HCT116 (cell line): ENCODE measurements around the gene GLCE.

Experiments used
- CBX3 ChIP-seq: IDR thresholded peaks from 2 replicates; pipeline ENCODE4 v1.6.1; 2012; ENCODE audit warnings: low read depth
- CEBPB ChIP-seq: IDR thresholded peaks from 2 replicates; pipeline ENCODE4 v1.6.1; 2012; ENCODE audit warnings: low read depth
- EGR1 ChIP-seq: IDR thresholded peaks from 2 replicates; pipeline ENCODE4 v1.6.1; 2012; ENCODE audit warnings: low read depth
- EZH2 ChIP-seq: fragments of 200-600 bp; sonication (generic); IDR thresholded peaks from 2 replicates; pipeline ENCODE4 v1.6.1; 2017; ENCODE audit warnings: antibody characterized with exemption, mixed run types
- EZH2phosphoT487 ChIP-seq: fragments of 200-600 bp; IDR thresholded peaks from 2 replicates; pipeline ENCODE4 v1.6.1; 2018; ENCODE audit warnings: antibody characterized with exemption, borderline replicate concordance
- JUND ChIP-seq: IDR thresholded peaks from 2 replicates; pipeline ENCODE4 v1.6.1; 2012
- POLR2A ChIP-seq: IDR thresholded peaks from 2 replicates; pipeline ENCODE4 v1.7.0; 2011; ENCODE audit warnings: borderline replicate concordance; ENCODE audit not compliant: insufficient read depth, insufficient read length; ENCODE audit errors: extremely low read depth
- SP1 ChIP-seq: IDR thresholded peaks from 2 replicates; pipeline ENCODE4 v1.6.1; 2012; ENCODE audit warnings: low read depth
- TF ChIP-seq, protein P1 (sequence below), 3 experiments: fragments of 200-600 bp in 1 of 3; sonication (generic) in 1 of 3; IDR thresholded peaks in 2 of 3; conservative IDR thresholded peaks in 1 of 3; 2 replicates each; pipeline ENCODE4 v1.5.1; 2012 to 2017; ENCODE audit warnings: low read depth in 2 of 3, low read length in 2 of 3, antibody characterized with exemption in 1 of 3, borderline replicate concordance in 1 of 3, control low read depth in 1 of 3, mild to moderate bottlenecking in 1 of 3, mixed read lengths in 1 of 3, mixed run types in 1 of 3, moderate library complexity in 1 of 3; ENCODE audit not compliant: insufficient read depth in 1 of 3
- TF ChIP-seq, protein P2 (sequence below): IDR thresholded peaks from 2 replicates; pipeline ENCODE4 v1.6.1; 2012
- TF ChIP-seq, protein P3 (sequence below): IDR thresholded peaks from 2 replicates; pipeline ENCODE4 v1.6.1; 2011; ENCODE audit warnings: mild to moderate bottlenecking, low read length, moderate library complexity; ENCODE audit not compliant: insufficient replicate concordance; ENCODE audit errors: extremely low read depth
- TF ChIP-seq, protein P4 (sequence below): IDR thresholded peaks from 2 replicates; pipeline ENCODE4 v1.6.1; 2012; ENCODE audit warnings: low read depth

GRCh38 chr15:69209661-69210060 lies 49.2 kb downstream of the GLCE start:
- TF ChIP-seq, protein P1, sequence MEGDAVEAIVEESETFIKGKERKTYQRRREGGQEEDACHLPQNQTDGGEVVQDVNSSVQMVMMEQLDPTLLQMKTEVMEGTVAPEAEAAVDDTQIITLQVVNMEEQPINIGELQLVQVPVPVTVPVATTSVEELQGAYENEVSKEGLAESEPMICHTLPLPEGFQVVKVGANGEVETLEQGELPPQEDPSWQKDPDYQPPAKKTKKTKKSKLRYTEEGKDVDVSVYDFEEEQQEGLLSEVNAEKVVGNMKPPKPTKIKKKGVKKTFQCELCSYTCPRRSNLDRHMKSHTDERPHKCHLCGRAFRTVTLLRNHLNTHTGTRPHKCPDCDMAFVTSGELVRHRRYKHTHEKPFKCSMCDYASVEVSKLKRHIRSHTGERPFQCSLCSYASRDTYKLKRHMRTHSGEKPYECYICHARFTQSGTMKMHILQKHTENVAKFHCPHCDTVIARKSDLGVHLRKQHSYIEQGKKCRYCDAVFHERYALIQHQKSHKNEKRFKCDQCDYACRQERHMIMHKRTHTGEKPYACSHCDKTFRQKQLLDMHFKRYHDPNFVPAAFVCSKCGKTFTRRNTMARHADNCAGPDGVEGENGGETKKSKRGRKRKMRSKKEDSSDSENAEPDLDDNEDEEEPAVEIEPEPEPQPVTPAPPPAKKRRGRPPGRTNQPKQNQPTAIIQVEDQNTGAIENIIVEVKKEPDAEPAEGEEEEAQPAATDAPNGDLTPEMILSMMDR (IDR thresholded peaks at IDR 0.05 in 2 of 3, conservative IDR thresholded peaks at IDR 0.05 in 1 of 3; ENCODE audit: borderline replicate concordance in 1 of 3, insufficient read depth in 1 of 3, low read depth in 2 of 3, low read length in 2 of 3) = no peak
- no peak for TF ChIP-seq EGR1
- TF ChIP-seq, protein P2, sequence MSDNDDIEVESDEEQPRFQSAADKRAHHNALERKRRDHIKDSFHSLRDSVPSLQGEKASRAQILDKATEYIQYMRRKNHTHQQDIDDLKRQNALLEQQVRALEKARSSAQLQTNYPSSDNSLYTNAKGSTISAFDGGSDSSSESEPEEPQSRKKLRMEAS = no peak
- TF ChIP-seq SP1 = no peak
- TF ChIP-seq CEBPB = no peak
- TF ChIP-seq, protein P3, sequence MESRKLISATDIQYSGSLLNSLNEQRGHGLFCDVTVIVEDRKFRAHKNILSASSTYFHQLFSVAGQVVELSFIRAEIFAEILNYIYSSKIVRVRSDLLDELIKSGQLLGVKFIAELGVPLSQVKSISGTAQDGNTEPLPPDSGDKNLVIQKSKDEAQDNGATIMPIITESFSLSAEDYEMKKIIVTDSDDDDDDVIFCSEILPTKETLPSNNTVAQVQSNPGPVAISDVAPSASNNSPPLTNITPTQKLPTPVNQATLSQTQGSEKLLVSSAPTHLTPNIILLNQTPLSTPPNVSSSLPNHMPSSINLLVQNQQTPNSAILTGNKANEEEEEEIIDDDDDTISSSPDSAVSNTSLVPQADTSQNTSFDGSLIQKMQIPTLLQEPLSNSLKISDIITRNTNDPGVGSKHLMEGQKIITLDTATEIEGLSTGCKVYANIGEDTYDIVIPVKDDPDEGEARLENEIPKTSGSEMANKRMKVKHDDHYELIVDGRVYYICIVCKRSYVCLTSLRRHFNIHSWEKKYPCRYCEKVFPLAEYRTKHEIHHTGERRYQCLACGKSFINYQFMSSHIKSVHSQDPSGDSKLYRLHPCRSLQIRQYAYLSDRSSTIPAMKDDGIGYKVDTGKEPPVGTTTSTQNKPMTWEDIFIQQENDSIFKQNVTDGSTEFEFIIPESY = no peak
- no peak for TF ChIP-seq EZH2phosphoT487
- TF ChIP-seq JUND = no peak
- no peak for TF ChIP-seq EZH2
- TF ChIP-seq POLR2A = no peak
- TF ChIP-seq, protein P4, sequence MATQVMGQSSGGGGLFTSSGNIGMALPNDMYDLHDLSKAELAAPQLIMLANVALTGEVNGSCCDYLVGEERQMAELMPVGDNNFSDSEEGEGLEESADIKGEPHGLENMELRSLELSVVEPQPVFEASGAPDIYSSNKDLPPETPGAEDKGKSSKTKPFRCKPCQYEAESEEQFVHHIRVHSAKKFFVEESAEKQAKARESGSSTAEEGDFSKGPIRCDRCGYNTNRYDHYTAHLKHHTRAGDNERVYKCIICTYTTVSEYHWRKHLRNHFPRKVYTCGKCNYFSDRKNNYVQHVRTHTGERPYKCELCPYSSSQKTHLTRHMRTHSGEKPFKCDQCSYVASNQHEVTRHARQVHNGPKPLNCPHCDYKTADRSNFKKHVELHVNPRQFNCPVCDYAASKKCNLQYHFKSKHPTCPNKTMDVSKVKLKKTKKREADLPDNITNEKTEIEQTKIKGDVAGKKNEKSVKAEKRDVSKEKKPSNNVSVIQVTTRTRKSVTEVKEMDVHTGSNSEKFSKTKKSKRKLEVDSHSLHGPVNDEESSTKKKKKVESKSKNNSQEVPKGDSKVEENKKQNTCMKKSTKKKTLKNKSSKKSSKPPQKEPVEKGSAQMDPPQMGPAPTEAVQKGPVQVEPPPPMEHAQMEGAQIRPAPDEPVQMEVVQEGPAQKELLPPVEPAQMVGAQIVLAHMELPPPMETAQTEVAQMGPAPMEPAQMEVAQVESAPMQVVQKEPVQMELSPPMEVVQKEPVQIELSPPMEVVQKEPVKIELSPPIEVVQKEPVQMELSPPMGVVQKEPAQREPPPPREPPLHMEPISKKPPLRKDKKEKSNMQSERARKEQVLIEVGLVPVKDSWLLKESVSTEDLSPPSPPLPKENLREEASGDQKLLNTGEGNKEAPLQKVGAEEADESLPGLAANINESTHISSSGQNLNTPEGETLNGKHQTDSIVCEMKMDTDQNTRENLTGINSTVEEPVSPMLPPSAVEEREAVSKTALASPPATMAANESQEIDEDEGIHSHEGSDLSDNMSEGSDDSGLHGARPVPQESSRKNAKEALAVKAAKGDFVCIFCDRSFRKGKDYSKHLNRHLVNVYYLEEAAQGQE = no peak
- TF ChIP-seq CBX3 = no peak
